SK-N-SH treated with all-trans-retinoic acid at 6 μM for 48 hours (cell line): Measurements from ENCODE around the gene LOXHD1.

ENCODE experiments used
- ATAC-seq: fragments of 200-7000 bp; cut with Tn5 transposase; 3 replicates; pipeline ENCODE4 v1.9.1; 2020; ENCODE audit warnings: mild to moderate bottlenecking, moderate library complexity
- ARNTL ChIP-seq: fragments of 450-650 bp; formaldehyde crosslinking; IDR thresholded peaks from 2 replicates; pipeline ENCODE4 v1.5.0; 2020; ENCODE audit warnings: low read depth, mild to moderate bottlenecking, moderate library complexity, borderline replicate concordance
- CREB5 ChIP-seq: fragments of 250-450 bp; sonication (Bioruptor Pico); IDR thresholded peaks from 2 replicates; pipeline ENCODE4 v1.5.1; 2020; ENCODE audit warnings: low read depth, mild to moderate bottlenecking, moderate library complexity
- CSDC2 ChIP-seq: fragments of 250-450 bp; sonication (Bioruptor Pico); IDR thresholded peaks from 2 replicates; pipeline ENCODE4 v1.5.0; 2020; ENCODE audit warnings: mild to moderate bottlenecking, moderate library complexity
- CSRNP3 ChIP-seq: fragments of 250-450 bp; sonication (Bioruptor Pico); IDR thresholded peaks from 2 replicates; pipeline ENCODE4 v1.5.1; 2021; ENCODE audit warnings: mild to moderate bottlenecking, moderate library complexity
- GLIS3 ChIP-seq: fragments of 250-450 bp; sonication (Bioruptor Pico); IDR thresholded peaks from 2 replicates; pipeline ENCODE4 v1.5.0; 2020; ENCODE audit warnings: mild to moderate bottlenecking, moderate library complexity
- ISL1 ChIP-seq: fragments of 250-450 bp; sonication (Bioruptor Pico); IDR thresholded peaks from 2 replicates; pipeline ENCODE4 v2.1.2; 2022; ENCODE audit warnings: mild to moderate bottlenecking, moderate library complexity
- OSR1 ChIP-seq: fragments of 250-450 bp; sonication (Bioruptor Pico); IDR thresholded peaks from 2 replicates; pipeline ENCODE4 v1.8.0; 2022; ENCODE audit warnings: moderate library complexity, mild to moderate bottlenecking, inconsistent platforms
- PATZ1 ChIP-seq: fragments of 250-450 bp; sonication (Bioruptor Pico); IDR thresholded peaks from 2 replicates; pipeline ENCODE4 v1.8.0; 2020; ENCODE audit warnings: mild to moderate bottlenecking, moderate library complexity, borderline replicate concordance
- POU6F1 ChIP-seq: fragments of 250-450 bp; sonication (Bioruptor Pico); IDR thresholded peaks from 2 replicates; pipeline ENCODE4 v1.8.0; 2021; ENCODE audit warnings: low read depth, mild to moderate bottlenecking, moderate library complexity, borderline replicate concordance
- PPARA ChIP-seq: fragments of 250-450 bp; sonication (Bioruptor Pico); IDR thresholded peaks from 2 replicates; pipeline ENCODE4 v1.5.0; 2020; ENCODE audit warnings: mild to moderate bottlenecking, borderline replicate concordance
- RARB ChIP-seq: fragments of 250-450 bp; sonication (Bioruptor Pico); IDR thresholded peaks from 2 replicates; pipeline ENCODE4 v1.8.0; 2021; ENCODE audit warnings: mild to moderate bottlenecking, moderate library complexity
- TCF4 ChIP-seq: fragments of 250-450 bp; sonication (Bioruptor Pico); IDR thresholded peaks from 2 replicates; pipeline ENCODE4 v1.8.0; 2021; ENCODE audit warnings: mild to moderate bottlenecking, moderate library complexity, borderline replicate concordance
- TOX ChIP-seq: fragments of 250-450 bp; sonication (Bioruptor Pico); IDR thresholded peaks from 2 replicates; pipeline ENCODE4 v1.8.0; 2021; ENCODE audit warnings: mild to moderate bottlenecking, moderate library complexity, borderline replicate concordance
- ZC3H10 ChIP-seq: fragments of 250-450 bp; sonication (Bioruptor Pico); IDR thresholded peaks from 2 replicates; pipeline ENCODE4 v1.5.1; 2021; ENCODE audit warnings: mild to moderate bottlenecking, moderate library complexity
- ZFP3 ChIP-seq: fragments of 250-450 bp; sonication (Bioruptor Pico); IDR thresholded peaks from 2 replicates; pipeline ENCODE4 v1.5.0; 2020; ENCODE audit warnings: mild to moderate bottlenecking, moderate library complexity
- ZFP30 ChIP-seq: fragments of 450-650 bp; formaldehyde crosslinking; IDR thresholded peaks from 2 replicates; pipeline ENCODE4 v1.5.0; 2022; ENCODE audit warnings: mild to moderate bottlenecking, moderate library complexity
- ZNF565 ChIP-seq: fragments of 450-650 bp; formaldehyde crosslinking; conservative IDR thresholded peaks from 2 replicates; pipeline ENCODE4 v1.5.0; 2020; ENCODE audit warnings: low read depth, mild to moderate bottlenecking, moderate library complexity
- ZNF70 ChIP-seq: fragments of 450-650 bp; formaldehyde crosslinking; IDR thresholded peaks from 2 replicates; pipeline ENCODE4 v1.5.0; 2020; ENCODE audit warnings: mild to moderate bottlenecking, moderate library complexity
- ZNF8 ChIP-seq: fragments of 450-650 bp; formaldehyde crosslinking; IDR thresholded peaks from 2 replicates; pipeline ENCODE4 v1.5.0; 2020; ENCODE audit warnings: mild to moderate bottlenecking, moderate library complexity
- TF ChIP-seq, protein P1 (sequence below): fragments of 250-450 bp; sonication (Bioruptor Pico); IDR thresholded peaks from 2 replicates; pipeline ENCODE4 v1.5.0; 2020; ENCODE audit warnings: mild to moderate bottlenecking, moderate library complexity

Gene LOXHD1

DNA sequence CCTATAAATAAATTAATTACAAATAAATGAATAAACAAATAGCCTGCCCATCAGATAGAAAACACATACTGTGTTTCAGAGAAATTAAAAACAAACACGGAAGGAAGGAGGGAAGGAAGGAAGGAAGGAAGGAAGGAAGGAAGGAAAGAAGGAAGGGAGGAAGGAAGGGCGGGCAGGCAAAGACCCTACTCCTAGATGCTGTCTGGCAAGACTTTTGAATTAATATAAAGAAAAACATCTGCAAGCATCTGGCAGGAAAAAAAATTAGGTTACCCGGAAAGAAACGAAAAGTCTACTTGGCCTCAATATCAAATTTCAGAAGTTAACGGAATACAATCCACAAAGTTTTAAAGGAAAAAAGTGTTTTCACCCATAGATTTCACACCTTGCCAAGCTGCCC lies 49.1 kb downstream of the LOXHD1 start:
- no peak for ATAC-seq
- TF ChIP-seq PATZ1 (CRISPR knock-in tag): no peak
- TF ChIP-seq, all 23 proteins: peak for 0

DNA sequence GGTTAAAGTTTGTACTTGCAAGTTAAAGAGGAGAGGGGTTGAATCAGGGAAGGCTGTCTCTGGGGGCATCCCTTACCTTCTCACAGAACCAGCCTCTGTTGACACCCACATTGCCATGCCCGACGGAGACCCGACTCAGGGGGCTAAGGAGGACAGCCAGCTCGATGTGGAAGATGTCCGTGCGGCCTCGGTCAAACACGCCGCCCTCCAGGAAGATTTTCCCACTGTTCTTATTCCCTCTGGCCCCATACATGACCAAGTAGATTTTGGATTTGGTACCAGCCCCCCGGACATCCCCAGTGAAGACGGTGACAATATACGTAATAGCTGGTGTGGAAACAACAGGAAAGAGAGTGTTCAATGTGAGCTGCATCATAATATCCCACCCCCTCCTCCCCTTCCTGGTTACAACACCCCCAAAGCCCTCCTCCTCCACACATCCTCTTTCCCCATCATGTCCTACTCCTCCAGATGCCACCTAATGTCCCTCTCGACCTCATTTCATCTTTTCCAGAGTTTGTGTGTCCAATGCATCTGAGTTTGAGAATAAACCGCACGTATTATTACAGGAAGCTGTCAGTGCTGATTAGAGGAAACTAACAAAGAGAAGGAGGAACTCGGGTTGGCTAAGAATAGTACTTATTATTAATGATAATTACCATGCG lies 55.7 kb downstream of the LOXHD1 start:
- ATAC-seq: no peak
- TF ChIP-seq CREB5 (CRISPR knock-in tag) (no peak), ZFP3 (CRISPR knock-in tag) (no peak), TOX (CRISPR knock-in tag) (no peak), ARNTL (CRISPR knock-in tag) (no peak), ZFP30 (CRISPR knock-in tag) (no peak), GLIS3 (CRISPR knock-in tag) (no peak), TCF4 (CRISPR knock-in tag) (no peak), CSDC2 (CRISPR knock-in tag) (no peak), ZNF565 (CRISPR knock-in tag) (no peak), ZC3H10 (CRISPR knock-in tag) (no peak), PATZ1 (CRISPR knock-in tag) (no peak), POU6F1 (CRISPR knock-in tag) (no peak), OSR1 (no peak), ISL1 (CRISPR knock-in tag) (no peak), PPARA (no peak), ZNF70 (no peak), ZNF8 (CRISPR knock-in tag) (no peak), CSRNP3 (no peak), RARB (CRISPR knock-in tag) (no peak)
- TF ChIP-seq, protein P1, sequence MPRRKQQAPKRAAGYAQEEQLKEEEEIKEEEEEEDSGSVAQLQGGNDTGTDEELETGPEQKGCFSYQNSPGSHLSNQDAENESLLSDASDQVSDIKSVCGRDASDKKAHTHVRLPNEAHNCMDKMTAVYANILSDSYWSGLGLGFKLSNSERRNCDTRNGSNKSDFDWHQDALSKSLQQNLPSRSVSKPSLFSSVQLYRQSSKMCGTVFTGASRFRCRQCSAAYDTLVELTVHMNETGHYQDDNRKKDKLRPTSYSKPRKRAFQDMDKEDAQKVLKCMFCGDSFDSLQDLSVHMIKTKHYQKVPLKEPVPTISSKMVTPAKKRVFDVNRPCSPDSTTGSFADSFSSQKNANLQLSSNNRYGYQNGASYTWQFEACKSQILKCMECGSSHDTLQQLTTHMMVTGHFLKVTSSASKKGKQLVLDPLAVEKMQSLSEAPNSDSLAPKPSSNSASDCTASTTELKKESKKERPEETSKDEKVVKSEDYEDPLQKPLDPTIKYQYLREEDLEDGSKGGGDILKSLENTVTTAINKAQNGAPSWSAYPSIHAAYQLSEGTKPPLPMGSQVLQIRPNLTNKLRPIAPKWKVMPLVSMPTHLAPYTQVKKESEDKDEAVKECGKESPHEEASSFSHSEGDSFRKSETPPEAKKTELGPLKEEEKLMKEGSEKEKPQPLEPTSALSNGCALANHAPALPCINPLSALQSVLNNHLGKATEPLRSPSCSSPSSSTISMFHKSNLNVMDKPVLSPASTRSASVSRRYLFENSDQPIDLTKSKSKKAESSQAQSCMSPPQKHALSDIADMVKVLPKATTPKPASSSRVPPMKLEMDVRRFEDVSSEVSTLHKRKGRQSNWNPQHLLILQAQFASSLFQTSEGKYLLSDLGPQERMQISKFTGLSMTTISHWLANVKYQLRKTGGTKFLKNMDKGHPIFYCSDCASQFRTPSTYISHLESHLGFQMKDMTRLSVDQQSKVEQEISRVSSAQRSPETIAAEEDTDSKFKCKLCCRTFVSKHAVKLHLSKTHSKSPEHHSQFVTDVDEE (CRISPR knock-in tag): no peak
